ENCODE measurements around the gene CSHL1.
A peak's percentile ranks its signal among the peaks of the same experiment; 100 is the strongest.

The CSHL1 gene

DNA sequence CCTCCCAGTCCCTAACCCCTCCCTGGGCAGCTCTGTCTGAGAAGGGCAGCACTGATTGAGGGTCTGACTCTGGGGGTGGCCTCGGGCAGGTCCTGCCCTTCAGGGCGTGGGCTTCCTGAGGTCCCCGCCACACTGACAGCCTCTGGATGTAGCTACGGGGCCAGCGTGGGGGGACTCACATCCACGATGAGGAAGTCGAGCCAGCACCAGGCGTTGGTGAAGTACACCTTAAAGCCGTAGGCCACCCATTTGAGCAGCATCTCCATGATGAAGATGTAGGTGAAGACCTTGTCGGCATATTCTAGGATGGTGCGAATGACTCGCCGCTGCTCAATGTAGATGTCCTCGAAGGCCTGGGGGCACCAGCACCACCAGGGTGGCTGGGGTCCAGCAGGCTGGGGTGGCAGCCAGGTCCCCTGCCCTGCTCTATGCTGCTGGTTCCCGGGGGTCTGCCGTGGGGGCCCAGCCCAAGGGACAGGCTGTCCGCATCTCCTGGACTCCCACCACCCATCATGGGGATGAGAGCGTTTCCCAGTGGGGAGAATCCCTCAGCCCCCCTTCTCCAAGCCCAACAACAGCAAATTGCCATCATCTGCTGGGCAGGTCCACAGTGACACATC, 36.8 kb upstream of the CSHL1 start:
- TF ChIP-seq, protein P1, sequence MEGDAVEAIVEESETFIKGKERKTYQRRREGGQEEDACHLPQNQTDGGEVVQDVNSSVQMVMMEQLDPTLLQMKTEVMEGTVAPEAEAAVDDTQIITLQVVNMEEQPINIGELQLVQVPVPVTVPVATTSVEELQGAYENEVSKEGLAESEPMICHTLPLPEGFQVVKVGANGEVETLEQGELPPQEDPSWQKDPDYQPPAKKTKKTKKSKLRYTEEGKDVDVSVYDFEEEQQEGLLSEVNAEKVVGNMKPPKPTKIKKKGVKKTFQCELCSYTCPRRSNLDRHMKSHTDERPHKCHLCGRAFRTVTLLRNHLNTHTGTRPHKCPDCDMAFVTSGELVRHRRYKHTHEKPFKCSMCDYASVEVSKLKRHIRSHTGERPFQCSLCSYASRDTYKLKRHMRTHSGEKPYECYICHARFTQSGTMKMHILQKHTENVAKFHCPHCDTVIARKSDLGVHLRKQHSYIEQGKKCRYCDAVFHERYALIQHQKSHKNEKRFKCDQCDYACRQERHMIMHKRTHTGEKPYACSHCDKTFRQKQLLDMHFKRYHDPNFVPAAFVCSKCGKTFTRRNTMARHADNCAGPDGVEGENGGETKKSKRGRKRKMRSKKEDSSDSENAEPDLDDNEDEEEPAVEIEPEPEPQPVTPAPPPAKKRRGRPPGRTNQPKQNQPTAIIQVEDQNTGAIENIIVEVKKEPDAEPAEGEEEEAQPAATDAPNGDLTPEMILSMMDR (IDR thresholded peaks at IDR 0.05): no peak
- no peak for DNase-seq
- Histone ChIP-seq H3K4me3 (no peak overlapping the region), H3K9me3 (no peaks in the 10 kb centered on the region), H3K36me3 (no peaks in the 10 kb centered on the region), H3K4me1 (peaks cover 0 to 2% (median 0%) of the 10 kb centered on the region in 4 donors), H3K27me3 (peaks cover 0 to 52% of the 10 kb centered on the region in 2 donors), H3K27ac (no peak overlapping the region)
- intact Hi-C loops (cut with DNase I; ENCODE audit: low total_unique reads): no loop called here

DNA sequence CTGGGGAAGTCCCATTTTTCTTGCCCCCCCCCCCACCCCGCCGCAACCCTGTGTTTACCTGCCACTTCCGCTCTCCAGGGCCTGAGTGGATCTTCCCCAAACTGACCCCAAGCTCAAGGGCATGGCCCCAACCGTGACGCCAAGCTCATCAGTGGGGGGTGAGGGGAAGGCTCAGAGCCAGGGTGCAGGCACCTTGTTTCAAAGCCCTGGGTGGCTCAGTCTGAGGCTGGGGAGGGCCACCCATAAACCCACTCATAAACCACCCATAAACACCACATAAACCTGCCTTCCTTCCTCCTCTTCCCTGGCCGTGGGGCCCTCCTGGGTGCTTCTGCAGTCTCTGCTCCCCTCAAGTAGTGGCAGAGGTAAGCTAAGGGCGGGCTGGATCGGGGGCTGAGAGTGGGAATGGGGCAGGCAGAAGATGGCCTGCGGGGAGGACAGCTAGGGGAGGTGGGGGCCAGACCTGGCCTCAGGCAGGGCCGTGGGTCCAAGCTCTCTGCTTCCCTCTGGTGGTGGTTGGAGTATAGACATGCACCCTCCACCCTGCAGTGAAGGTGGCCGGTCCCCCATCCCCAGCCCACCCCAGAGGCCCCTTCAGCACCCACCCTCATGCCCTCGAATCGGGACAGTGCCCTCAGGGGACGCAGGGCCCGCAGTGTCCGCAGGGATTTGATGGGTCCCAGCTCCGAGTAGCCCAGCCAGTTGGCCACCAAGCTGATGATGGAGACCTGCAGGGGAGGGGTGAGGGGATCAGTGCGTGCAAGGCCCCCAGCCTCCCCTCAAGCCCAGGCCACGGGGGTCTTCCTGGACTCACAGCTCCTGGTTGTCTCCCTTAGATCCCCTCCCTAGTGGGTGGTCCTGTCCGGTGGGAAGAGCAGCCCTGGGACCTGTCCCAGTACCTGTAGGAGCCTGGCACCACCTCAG, 35.6 kb upstream of the CSHL1 start:
- H3K9me3 ChIP-seq: no peaks in the 10 kb centered on the region
- H3K4me1 ChIP-seq: peaks cover 0 to 2% (median 0%) of the 10 kb centered on the region in 4 donors
- no peak for DNase-seq
- H3K4me3 ChIP-seq: no peak overlapping the region
- TF ChIP-seq, protein P1 (IDR thresholded peaks at IDR 0.05): peak; percentile 51 to 55
- H3K36me3 ChIP-seq: no peaks in the 10 kb centered on the region
- intact Hi-C loops (cut with DNase I; ENCODE audit: low total_unique reads): no loop called here
- H3K27ac ChIP-seq: no peak overlapping the region
- H3K27me3 ChIP-seq: peaks cover 0 to 46% of the 10 kb centered on the region in 2 donors

DNA sequence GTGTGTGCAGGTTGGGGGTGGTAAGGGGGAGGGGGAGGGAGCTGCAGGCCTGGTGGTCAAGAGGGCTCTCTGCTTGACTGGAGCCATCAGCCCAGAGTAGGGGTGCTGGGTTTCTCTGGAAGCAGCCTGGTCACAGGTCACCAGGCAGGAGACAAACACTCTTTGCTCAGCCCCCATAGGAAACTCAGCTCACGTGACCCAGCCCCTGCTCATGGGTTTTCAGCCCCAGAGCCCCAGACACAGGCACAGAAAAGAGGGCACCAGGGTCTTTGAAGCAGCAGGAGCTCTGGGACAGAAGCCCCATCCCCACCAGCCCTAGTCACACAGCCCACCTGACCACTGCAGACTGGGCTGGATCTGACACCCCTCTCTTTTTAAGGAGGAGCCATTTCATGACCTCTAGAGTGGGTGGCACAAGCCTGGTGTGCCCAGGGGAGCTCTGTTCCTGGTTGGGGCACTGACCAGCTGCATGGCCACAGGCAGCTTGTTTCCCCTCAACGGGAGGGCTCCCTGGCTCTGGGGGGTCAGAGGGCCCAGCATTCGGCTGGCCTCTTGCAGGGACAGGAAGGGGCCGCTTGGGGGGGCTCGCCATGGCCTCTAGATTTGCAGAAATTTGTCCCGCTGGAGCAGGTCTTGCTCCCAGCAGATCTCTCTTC, 34.9 kb upstream of the CSHL1 start:
- no peak overlapping the region for H3K27ac ChIP-seq
- peaks cover 0 to 41% of the 10 kb centered on the region in 2 donors for H3K27me3 ChIP-seq
- TF ChIP-seq, protein P1 (IDR thresholded peaks at IDR 0.05): no peak
- no peak for DNase-seq
- peaks cover 0 to 2% (median 0%) of the 10 kb centered on the region in 4 donors for H3K4me1 ChIP-seq
- H3K4me3 ChIP-seq: no peak overlapping the region
- H3K9me3 ChIP-seq: no peaks in the 10 kb centered on the region
- intact Hi-C loops (cut with DNase I; ENCODE audit: low total_unique reads): no loop called here
- no peaks in the 10 kb centered on the region for H3K36me3 ChIP-seq

DNA sequence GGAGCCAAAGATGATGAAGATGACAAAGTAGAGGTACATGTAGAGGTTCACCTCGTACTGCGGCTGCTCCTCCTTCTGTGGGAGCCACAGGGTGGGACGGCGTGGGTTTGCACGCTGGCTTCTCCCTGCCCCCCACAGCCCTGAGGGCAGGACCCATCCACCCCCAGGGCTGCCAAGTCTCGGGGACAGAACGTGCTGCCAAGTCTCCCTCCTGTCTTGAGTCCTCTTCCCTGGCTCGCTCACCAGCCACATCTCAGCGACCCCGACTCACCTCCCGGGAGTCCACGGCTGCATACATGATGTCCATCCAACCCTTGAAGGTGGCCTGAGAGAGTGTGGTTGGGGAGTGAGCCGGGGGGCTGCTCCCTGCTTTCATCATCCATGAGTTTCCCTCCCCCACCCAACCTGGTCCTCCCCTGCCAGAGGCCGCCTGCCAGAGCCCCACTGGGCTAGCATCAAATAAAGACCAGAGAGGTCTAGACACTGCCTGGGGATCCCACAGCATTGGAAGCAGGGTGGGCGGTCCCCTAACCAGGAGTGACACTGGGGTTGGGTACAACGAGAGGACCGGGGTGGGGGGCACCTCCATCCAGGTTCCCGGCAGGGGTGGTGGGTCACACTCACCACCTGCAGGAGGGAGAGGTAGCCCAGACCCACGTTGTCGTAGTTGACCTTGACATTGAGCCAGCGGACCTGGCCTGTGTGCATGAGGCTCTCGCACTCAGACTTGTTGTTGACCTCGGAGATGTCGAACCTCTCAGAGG, 33.9 kb upstream of the CSHL1 start:
- no peak for DNase-seq
- TF ChIP-seq, protein P1 (IDR thresholded peaks at IDR 0.05): no peak
- Histone ChIP-seq H3K4me1 (peaks cover 0 to 2% (median 0%) of the 10 kb centered on the region in 4 donors), H3K27ac (no peak overlapping the region), H3K27me3 (peaks cover 0 to 31% of the 10 kb centered on the region in 2 donors), H3K4me3 (no peak overlapping the region), H3K36me3 (no peaks in the 10 kb centered on the region), H3K9me3 (no peaks in the 10 kb centered on the region)
- intact Hi-C loops (cut with DNase I; ENCODE audit: low total_unique reads): no loop called here

DNA sequence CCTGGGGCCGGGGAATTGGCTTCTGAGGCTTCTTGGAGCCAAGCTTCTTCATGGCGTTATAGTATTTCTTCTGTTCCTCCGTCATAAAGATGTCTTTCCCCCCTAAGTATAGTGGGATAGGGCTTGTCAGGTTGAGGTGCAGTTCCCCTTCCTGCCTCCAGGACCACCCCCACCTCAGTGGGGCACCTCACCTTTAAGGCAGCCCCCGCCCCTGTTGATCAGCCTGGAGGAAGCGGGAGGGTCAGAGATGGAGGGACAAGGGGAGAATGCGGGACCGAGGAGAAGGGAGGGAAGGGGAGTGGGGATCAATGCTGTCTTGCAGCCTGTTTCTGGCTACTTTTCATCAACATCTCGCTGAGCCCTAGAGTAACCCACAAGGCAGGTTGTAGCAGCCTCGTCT, 32.7 kb upstream of the CSHL1 start:
- no peaks in the 10 kb centered on the region for H3K9me3 ChIP-seq
- H3K27ac ChIP-seq: no peak overlapping the region
- H3K4me1 ChIP-seq: peaks cover 0 to 2% (median 0%) of the 10 kb centered on the region in 4 donors
- H3K36me3 ChIP-seq: no peaks in the 10 kb centered on the region
- intact Hi-C loops (cut with DNase I; ENCODE audit: low total_unique reads): no loop called here
- no peak overlapping the region for H3K4me3 ChIP-seq
- H3K27me3 ChIP-seq: peaks cover 0 to 19% of the 10 kb centered on the region in 2 donors
- TF ChIP-seq, protein P1 (IDR thresholded peaks at IDR 0.05): no peak
- DNase-seq: no peak

Data from tibial artery (tissue), 4 donors.